GM10266 (cell line): ENCODE measurements around the gene TMEM253.

Source experiments
- DNase-seq: peaks from one replicate; pipeline ENCODE4 v3.0.0; 2012; ENCODE audit errors: extremely low spot score
- CTCF ChIP-seq: IDR thresholded peaks from 2 replicates; pipeline ENCODE4 v1.5.1; 2012; ENCODE audit warnings: mild to moderate bottlenecking, low read depth; ENCODE audit not compliant: control insufficient read depth, insufficient read depth; ENCODE audit errors: missing control alignments

Gene TMEM253

DNA sequence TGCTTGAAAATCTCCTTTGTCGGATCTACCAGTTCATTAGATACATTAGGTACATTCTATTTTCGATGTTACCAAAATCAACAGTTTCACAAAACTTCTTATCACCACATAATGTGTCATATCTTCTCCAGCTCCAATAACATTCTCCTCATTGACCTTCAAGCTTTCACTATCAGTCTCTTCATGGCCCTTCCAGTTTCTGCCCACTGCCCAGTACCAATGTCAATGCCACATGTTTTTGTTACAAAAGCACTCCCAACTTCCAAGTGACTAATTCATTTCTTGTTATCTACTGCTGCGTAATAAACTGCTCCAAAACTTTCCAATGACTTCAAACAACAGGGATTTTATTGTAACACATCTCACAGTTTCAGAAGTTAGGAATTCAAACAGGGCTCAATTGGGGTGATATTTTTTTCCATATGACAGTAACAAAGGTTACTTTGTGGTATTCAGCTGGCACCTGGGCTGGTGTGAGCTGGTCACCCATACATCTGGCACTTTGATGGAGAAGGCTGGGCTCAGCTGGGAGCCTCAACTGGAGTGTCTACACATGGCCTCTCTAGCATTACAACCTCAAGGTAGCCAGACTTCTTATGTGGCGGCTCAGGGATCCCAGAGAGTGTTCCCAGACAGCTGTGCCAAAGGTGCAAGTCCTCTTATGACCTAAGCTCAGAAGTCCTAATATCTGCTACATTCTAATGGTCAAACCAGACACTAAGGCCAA lies 48.9 kb downstream of the TMEM253 start:
- TF ChIP-seq CTCF, result no peak
- DNase-seq, result no peak
